HuH-7 (cell line): Measurements from ENCODE around the gene KCNK15.

Experiments used
- DNase-seq: peaks from one replicate; pipeline ENCODE4 v3.0.0; 2011; ENCODE audit warnings: low spot score

The KCNK15 gene

DNA sequence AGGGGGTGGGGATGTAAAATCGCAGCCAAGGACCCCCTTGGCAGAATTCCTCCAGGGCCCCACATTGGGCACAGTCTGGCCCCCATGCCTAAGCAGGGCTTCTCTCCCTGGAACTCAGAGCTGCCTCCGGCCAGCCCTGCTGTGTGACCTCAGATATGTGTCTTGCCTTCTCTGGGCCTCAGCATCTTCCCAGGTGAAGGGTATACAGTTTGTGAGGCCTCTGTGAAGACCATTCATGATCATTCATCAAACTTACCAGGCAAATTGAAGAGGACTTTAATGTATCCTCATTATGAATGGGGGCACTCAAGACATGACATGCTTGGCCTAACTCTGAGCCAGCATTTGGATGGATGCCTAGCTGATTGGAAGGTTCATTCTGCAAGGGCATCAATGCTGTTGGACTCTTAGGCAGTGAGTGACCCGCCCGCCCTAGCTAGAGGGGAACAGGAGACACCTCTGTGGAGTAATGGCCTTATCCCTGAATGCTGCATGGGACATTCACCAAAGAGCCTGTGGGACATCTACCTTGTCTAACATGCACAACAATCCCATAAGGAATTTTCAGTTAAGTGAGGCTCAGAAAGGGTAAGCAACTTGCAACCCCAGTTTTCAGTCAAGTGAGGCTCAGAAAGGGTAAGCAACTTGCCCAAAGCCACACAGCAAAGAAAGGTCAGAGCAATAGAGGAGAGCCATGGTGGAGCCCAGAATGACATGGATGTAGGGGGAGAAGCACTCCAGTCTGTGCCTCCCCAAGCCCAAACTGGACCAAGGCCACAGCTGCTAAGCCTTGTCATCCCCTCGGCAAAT is 30.0 kb upstream of the KCNK15 start:
- no peak for DNase-seq

DNA sequence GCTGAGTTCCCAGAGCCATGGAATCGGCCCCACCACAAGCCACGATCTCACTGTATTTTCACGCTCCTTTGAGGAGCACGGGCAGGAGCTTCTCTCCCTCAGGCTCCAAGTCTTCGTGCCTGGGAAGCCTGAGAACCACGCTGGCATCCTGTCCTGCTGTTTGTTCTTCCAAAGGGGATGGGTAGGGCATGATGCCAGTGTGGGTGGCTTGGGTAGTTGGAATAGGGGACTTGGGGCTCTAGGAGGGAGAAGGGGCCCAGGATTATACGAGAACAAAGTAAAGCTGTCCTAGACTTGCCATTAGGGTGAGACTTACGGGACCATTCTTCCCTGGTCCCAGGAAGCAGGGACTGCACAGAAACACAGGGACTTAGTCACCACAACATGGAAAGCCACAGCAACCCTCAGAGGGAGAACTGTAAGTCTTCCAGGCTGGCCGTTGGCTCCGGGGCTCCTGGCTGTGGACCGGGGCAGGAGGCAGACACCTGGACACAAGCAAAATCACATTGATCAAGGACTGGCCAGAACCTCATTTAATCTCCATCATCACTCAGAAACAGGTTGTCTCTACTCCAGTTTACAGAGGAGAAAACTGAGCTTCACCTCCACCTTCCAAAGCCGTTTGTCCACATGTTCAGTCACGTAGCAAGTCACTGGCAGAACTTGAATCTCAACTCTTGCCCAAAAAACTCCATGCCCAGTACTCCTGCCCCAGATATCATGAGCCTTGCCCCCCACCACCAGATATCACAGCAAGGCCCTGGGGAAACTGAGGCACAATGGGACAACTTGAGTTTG is 29.2 kb upstream of the KCNK15 start:
- no peak for DNase-seq

DNA sequence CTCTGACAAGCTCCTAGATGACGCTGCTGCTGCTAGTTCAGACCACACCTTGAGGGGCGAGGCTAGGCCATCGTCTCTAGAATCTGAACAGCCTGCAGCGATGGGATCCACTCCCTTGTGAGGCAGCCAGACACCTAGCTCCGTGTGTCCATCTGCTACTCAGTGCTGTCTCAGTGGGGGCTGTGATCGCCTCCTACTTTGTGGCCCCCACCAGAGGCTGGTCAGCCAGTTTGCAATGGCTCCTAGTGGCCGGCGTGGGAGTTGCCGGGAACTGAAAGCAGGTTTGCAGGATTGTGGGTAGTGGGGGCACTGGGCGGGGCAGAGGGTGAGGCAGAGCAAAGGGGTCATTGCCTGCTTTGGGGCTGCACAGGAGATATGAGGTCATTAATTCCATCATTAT is 27.7 kb upstream of the KCNK15 start:
- peak; percentile 63 for DNase-seq

DNA sequence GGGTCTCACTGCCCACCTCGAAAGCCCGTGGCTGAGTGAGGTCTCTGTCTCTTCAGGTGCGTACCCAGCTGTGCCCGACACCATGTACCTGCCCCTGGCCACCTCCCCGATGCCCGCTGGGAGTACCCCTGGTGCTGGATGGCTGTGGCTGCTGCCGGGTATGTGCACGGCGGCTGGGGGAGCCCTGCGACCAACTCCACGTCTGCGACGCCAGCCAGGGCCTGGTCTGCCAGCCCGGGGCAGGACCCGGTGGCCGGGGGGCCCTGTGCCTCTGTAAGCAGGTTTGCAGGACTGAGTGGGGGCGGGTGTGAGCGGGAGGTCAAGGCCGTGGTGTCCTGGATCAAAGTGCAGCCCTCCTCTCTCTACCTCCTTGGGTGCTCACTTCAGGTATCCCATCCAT is 25.8 kb upstream of the KCNK15 start:
- no peak for DNase-seq

DNA sequence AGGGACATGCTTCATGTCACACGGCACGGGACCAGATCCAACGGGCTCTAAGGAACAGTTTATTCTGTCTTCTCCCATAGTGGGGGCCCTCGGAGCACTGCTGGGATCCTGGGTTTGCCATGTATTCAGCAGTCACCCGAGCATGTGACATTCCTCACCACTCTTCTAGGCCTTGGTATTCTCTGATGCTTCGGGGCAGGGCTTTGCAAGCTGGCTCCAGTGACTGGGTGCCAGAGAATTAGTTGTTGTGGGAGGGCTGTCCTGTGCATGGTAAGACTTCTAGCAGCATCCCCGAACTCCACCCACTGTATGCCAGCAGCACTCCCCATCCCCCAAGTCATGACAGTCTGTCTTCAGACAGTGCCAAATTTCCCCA is 25.1 kb upstream of the KCNK15 start:
- no peak for DNase-seq

DNA sequence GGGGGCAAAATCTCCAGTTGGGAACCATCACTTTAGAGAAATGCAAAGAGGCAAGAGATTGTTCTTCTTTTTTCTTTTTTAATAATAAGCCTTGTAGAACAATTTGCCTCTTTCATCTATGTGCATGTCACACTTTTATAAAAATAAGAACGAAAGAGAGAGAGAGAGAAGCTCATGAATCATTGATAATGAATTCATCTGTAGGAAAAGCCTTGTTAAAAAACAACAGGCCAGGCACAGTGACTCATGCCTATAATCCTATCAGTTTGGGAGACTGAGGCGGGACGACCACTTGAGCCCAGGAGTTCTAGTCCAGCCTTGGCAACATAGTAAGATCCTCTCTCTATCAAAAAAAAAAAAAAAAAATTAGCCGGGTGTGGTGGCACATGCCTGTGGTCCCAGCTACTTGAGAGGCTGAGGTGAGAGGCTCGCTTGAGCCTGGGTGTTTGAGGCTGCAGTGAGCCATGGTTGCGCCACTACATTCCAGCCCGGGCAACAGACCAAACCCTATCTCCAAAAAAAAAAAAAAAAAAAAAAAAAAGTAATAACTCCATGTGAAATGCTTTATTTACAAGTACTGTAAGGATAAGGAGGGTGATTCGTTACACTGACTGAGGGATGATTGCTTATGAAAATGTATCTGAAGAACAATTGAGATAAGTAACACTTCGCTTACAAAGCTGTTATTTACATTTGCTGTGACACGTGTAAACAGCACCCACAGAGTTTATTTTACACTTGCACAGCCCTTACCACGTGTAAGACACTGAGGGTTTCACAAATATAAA is 24.5 kb upstream of the KCNK15 start:
- no peak for DNase-seq

DNA sequence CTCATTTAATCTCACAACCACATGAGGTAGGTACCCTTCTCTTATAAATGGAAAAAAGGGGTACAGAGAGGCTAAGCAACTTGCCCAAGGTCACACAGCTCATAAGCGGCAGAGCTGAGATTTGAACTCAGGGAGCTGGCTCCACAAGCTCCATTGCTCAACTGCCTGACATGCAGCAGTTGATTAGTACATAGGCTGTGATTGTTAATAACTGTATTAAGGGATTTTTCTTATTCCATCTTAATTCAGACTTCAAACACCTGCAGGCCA is 23.9 kb upstream of the KCNK15 start:
- DNase-seq = no peak

DNA sequence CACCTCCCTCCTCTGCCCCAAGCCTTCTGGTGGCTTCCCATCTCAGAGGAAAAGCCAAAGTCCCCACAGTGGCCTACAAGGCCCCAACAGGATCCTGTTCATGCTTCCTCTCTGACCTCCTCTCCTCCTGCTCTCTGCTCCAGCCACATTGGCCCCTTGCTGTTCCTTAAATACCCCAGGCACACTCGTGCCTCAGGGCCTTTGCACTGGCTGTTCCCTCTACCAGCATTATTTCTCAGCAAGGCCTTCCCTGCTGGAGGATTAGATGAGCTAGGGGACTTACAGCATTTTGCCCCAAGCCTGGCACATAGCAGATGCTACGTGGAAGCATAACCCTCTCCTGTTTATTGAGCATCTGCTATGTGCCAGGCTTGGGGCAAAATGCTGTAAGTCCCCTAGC is 22.7 kb upstream of the KCNK15 start:
- no peak for DNase-seq

DNA sequence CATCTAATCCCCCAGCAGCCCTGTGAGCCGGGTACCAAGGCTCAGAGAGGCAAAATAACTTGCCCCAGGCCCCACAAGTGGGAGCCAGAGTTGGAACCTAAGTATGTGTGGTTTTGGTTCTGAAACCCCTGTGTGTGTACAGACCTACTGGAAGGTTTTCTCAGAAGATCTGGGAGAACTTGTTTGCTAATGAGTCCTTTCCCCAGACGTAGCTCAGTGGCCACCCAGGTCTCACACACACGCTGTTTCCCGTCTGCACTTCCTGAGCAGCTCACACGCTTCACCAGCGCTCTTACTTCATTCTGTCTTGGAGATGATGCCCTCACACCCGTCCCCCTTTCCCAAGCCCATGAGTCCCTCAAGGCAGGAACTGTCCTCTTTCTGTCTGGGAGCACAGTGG is 22.3 kb upstream of the KCNK15 start:
- no peak for DNase-seq

DNA sequence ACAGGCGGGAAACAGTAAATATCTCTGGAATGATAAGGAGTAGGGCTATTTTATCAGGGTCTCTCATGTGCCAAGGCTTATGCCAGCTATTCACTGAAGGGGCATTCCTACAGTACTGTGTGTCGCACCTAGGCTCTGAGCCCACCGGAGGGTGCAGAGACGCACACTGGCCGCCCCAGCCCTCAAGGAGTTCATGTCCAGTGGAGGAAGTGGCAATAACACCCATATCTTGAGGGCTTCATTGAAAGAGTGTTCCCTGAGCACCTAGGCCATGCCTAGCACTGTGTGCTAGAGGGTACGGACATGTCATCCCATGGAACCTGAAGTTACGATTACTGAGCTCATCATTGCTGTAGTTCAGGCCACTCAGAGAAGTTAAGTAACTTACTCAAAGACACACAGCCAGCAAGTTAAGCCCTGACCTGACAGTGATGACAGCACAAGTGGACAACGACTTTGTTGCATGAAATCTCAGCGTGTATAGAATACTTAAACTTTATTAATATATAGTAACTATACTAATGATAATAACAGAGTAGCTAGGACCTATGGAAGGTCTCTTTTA is 21.8 kb upstream of the KCNK15 start:
- DNase-seq = no peak

DNA sequence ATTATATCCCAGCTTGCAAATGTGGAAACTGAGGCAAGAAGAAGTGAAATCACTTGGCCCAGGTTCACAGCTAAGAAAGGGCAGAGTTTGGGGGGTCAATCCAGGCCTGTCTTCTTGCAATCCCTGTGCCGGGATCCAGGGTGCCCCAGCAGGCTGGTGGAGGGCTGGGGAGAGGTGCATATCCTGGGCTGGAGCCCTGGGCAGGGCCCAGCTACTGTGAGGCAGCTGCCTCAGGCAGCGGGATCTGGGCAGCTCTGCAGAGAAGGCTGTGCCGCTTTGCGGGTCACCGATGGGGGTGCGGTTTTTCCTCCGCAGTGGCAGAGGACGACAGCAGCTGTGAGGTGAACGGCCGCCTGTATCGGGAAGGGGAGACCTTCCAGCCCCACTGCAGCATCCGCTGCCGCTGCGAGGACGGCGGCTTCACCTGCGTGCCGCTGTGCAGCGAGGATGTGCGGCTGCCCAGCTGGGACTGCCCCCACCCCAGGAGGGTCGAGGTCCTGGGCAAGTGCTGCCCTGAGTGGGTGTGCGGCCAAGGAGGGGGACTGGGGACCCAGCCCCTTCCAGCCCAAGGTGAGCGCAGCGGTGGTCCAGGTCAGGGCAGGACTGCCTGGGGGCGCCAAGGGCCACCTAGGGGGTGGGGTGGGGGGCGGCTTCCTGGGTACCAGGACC is 21.1 kb upstream of the KCNK15 start:
- DNase-seq = no peak

DNA sequence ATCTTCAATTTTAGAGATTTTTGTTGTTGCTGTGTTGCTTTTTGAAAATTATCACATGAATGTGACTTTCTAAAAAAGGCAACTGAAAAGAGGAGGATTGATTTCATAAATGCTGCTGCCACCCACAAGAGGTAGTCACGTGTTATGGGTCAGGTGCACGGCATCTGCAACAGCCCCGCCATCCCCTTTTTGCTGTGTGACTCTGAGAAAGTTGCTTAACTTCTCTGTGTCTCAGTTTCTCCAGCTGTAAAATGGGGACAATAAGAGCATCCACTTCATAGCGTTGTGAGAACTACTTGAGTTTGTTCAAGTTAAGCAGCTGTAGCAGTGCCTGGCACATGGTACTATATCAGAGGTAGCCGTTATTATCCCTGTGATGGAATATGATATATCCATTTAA is 19.8 kb upstream of the KCNK15 start:
- no peak for DNase-seq

DNA sequence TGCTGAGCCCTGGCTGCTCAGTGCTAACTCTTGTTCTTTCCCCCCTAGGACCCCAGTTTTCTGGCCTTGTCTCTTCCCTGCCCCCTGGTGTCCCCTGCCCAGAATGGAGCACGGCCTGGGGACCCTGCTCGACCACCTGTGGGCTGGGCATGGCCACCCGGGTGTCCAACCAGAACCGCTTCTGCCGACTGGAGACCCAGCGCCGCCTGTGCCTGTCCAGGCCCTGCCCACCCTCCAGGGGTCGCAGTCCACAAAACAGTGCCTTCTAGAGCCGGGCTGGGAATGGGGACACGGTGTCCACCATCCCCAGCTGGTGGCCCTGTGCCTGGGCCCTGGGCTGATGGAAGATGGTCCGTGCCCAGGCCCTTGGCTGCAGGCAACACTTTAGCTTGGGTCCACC is 18.6 kb upstream of the KCNK15 start:
- DNase-seq = no peak

DNA sequence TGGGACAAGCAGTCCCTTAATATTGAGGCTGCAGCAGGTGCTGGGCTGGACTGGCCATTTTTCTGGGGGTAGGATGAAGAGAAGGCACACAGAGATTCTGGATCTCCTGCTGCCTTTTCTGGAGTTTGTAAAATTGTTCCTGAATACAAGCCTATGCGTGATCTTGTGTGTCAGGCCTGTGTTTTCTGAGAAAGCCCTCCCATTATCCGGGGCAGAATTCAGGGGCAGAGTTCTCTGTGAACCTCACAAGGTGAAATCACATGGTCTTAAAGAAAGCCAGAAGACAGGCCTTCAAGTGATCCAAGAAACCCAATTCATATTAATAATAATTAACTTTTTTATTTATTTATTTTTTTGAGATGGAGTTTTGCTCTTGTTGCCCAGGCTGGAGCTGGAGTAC is 18.0 kb upstream of the KCNK15 start:
- DNase-seq = no peak

DNA sequence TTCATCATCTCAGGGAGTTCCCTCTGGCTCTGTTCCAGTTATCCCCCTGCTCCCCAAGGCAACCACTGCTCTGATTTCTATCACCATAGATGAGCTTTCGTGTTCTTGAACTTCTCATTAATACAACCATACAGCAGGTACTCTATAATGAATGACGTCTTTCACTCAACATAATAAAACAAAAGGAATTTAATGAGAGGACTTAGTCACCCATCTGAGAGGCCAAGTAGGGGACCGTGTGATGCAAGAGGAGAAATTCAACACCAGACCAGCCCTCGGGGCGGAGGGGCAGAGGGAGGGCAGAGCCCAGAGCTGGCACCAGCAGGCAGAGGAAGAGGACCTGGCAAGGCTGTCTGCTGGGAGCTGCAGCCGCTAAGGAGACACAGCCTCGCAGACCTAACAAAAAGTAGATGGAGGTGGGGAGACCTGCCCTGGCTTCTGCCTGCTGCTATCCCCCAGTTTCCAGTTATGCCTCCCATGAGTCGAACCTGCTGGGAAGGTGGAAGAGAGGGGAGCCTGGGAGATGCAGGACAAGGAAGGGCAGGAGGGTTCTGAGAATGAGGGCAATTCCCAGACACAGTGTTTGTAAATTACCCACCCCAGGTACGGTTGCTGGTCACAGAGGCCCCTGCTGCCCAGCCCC is 16.7 kb upstream of the KCNK15 start:
- no peak for DNase-seq

DNA sequence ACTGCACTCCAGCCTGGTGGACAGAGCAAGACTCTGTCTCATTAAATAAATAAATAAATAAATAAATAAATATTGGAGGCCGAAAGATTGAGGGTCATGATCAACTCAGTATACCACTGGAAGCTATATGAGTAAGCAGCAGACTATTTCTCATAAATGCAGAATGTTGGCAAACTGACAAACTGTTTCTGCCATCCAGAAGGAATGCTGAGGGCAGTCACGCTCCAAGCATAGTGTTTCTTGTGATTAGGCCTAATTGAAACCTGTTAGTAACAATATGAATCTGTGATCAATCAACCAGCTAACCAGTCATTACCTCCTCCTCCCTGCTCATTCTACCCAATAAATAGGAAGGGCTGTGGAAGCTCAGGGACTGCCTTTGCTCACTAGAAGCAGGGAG is 15.2 kb upstream of the KCNK15 start:
- DNase-seq = no peak

DNA sequence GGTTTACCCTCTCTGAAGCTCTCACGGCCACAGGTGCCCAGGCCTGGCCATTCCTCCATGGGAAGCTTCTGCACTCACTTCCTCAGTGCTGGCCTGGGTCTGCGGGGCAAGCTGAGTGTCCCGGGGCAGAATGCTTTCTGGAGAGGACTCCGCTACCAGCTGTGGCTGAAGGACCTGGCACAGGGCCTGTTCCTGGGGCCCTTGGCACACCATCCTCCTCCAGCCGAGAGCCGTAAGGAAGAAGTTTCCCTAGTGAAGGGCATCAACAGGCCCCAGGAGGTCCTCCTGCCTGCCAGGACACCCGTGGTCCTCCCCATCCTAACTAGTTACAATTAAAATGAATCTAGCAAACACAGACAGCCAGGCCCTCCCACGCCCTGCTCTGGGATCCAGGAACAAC is 14.0 kb upstream of the KCNK15 start:
- DNase-seq = no peak

DNA sequence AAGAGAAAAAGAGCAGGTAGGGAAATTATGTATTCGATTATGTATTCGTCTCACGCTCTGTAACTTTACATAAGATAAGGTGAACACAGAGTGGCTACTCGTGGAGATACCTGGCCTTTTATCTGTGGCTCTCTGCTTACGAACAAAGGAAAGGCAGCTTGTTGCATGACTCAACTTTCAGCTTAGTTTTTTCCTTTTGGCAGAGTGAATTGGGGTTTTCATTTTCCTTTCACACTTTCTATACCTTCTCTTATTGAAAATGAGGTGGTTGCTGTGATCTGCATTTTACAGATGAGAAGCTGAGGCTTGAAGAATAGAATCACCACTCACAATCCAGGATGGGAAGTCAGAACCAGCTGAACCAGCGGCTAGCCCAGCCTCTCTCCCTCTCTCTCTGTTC is 13.3 kb upstream of the KCNK15 start:
- no peak for DNase-seq

DNA sequence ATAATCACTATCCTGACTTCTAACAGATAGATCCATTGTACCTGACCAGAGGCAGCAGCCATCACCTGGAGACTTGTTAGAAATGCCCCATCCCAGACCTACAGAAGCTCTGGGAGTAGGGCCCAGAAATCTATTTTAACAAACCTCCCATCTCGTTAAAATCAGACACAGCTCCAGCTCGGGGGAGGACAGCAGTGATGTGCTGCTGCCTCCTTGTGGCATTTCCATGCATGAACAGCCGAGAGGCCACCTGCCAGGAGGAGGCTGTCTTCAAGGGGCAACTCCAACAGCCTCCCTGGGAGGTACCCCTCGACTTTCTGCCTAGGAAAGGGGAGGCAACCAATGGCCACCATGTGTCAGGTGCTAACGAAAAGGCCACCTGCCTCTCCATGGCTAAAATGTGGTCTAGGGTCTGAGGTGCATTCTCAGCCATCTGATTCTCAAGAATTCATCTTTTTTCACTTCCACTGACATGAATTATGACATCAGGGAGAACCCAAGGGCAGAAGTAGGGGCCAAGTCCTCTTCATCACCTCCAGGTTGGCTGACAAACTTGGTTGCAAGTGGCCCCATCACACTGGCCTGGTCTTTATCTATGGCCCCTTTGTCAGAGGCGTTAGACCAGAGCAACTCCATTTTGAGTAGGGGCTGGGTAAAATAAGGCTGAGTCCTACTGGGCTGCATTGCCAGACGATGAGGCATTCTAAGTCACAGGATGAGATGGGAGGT is 12.2 kb upstream of the KCNK15 start:
- DNase-seq = peak; percentile 71

DNA sequence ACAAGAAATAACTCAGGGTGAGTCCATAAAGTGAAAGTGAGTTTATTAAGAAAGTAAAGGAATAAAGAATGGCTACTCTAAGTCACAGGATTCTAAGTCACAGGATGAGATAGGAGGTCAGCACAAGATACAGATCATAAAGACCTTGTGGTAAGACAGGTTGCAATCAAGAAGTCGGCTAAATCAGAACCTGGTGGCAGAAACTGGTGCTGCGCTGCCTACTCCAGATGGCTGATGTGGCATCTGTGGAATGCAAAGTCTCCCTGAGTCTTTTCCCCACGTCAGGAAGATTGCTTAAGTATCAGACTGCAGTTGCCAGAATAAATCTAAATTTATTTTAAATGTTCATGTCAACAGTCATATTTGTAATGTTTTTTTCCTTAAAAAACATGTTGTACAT is 10.7 kb upstream of the KCNK15 start:
- DNase-seq = no peak

DNA sequence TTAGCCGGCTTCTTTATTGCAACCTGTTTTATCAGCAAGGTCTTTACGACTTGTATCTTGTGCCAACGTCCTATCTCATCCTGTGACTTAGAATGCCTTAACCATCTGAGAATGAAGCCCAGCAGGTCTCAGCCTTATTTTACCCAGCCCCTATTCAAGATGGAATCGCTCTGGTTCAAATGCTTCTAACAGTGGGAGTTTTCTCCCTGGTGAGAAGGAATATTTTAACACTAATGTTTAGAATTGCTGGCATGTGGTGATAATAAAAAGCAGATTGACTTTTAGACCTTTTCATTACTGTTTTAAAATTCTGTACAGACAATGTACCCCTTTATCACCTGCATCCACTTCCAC is 9.9 kb upstream of the KCNK15 start:
- DNase-seq = no peak
